Measurements from ENCODE around the gene OPCML.

Gene OPCML

GRCh38 chr11:132607575-132607974, 924.7 kb downstream of the OPCML start:
- no peak for DNase-seq (ENCODE audit: low spot score)
- TF ChIP-seq CTCF (IDR thresholded peaks at IDR 0.05; ENCODE audit: borderline replicate concordance, control extremely low read depth, extremely low read depth, insufficient read depth, missing control alignments), result no peak
- in situ Hi-C loops (cut with MboI; ENCODE audit: low sequenced_read_pairs, unreplicated experiment), result no loop called here

DNA sequence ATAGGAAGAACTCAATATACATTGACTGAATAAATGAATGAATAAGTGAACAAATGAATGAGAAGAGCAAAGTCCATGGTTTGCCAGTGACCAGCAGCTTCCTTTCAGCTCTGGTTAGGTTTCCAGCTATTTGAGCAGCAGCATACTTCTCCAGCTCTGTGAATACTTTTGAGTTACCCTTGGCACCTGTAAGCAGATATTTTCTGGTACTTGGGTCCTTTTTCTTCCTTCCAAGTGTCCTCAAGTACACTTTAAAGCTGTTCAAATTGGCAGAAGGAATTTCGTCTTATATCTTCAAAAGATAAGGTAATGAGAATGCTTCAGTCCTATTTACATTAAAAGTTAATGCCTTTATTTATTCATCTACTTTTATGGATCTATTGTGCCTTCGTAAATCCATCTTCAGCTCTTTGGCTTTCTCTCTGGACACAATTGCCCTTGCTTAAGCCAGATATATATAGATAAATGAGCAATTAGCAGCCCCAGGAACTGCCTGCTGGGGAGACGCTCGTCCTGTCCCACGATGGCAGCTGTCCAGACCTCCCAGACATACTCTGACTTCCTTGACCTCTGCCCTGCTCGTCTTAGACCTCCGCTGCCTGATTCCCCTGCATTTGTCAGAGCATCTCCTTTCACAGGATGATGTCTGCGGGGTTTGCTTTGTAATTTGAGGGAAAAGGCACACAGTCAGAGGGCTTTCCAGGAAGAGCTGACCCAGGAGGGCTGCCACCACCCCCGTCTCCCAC, 926.3 kb downstream of the OPCML start:
- TF ChIP-seq CTCF (IDR thresholded peaks at IDR 0.05; ENCODE audit: borderline replicate concordance, control extremely low read depth, extremely low read depth, insufficient read depth, missing control alignments), result no peak
- in situ Hi-C loops (cut with MboI; ENCODE audit: low sequenced_read_pairs, unreplicated experiment), result no loop called here
- DNase-seq (ENCODE audit: low spot score), result no peak

DNA sequence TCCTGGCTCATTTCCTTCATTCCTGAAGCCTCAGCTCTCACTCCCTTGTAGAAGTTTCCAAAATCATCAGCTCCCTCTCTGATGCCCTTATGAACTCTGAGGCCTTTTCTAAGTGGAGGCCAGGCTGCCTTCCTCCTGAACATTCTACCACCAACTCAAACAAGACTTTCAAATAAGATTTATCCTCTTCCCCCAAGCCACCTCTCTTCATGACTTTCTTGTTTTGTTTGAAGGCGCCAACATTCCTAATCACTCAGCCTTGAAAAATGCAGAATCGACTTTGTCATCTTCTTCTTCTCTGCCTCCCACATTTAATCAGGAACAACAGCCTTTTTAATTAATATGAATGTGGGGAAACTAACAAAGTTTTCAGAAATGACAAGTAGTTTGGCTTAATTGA, 927.9 kb downstream of the OPCML start:
- no peak for DNase-seq (ENCODE audit: low spot score)
- no peak for TF ChIP-seq CTCF (IDR thresholded peaks at IDR 0.05; ENCODE audit: borderline replicate concordance, control extremely low read depth, extremely low read depth, insufficient read depth, missing control alignments)
- in situ Hi-C loops (cut with MboI; ENCODE audit: low sequenced_read_pairs, unreplicated experiment), result no loop called here

GRCh38 chr11:132601875-132602274, 930.4 kb downstream of the OPCML start:
- in situ Hi-C loops (cut with MboI; ENCODE audit: low sequenced_read_pairs, unreplicated experiment), result no loop called here
- no peak for TF ChIP-seq CTCF (IDR thresholded peaks at IDR 0.05; ENCODE audit: borderline replicate concordance, control extremely low read depth, extremely low read depth, insufficient read depth, missing control alignments)

GRCh38 chr11:132595711-132596134, 936.6 kb downstream of the OPCML start:
- TF ChIP-seq CTCF (IDR thresholded peaks at IDR 0.05; ENCODE audit: borderline replicate concordance, control extremely low read depth, extremely low read depth, insufficient read depth, missing control alignments), result no peak
- in situ Hi-C loops (cut with MboI; ENCODE audit: low sequenced_read_pairs, unreplicated experiment), result no loop called here

More at GRCh38 chr11:132601875-132602274, 930.4 kb downstream of the OPCML start:
- DNase-seq (ENCODE audit: low spot score), result no peak

DNA sequence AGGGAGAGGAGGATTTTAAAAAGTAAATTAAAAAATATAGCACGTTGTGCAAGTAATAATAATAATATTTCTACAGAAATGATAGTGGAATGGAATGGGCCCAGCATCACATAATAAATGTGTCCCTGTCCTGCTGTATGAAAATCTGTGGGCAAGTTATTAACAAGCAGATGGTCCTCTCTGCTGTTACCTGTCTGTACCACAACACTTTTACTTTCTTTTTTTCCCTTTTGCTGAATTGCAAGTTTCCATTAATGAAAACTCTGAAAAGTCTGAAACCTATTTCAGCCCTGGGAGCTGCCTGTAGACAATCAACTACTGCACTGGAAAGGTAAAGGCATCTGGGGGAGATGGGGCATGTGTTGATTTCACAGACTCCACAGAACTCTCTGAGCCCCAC, 937.1 kb downstream of the OPCML start:
- DNase-seq (ENCODE audit: low spot score), result no peak
- no peak for TF ChIP-seq CTCF (IDR thresholded peaks at IDR 0.05; ENCODE audit: borderline replicate concordance, control extremely low read depth, extremely low read depth, insufficient read depth, missing control alignments)
- in situ Hi-C loops (cut with MboI; ENCODE audit: low sequenced_read_pairs, unreplicated experiment), result no loop called here

More at GRCh38 chr11:132595711-132596134, 936.6 kb downstream of the OPCML start:
- DNase-seq (ENCODE audit: low spot score), result no peak
